Smooth muscle cell (in vitro differentiated cells): ENCODE data around the gene VSTM2L. TPM values are rescaled to one million over a fixed set of nuclear protein-coding genes. Genes with fewer than 3 reads are reported as not detected.

Experiments
- DNase-seq: peaks from one replicate; lab custom pipeline; 2025; ENCODE audit not compliant: unreplicated experiment; lab: John Stamatoyannopoulos, UW
- H2AFZ ChIP-seq: fragments of 200-600 bp; sonication (generic); 2 replicates; pipeline ENCODE4 v1.6.0; 2016; ENCODE audit warnings: antibody characterized with exemption, low read depth, mild to moderate bottlenecking
- H3F3A ChIP-seq: fragments of 200-600 bp; sonication (generic); 2 replicates; pipeline ENCODE4 v1.6.0; 2017; ENCODE audit warnings: antibody characterized with exemption, low read depth
- H3K27ac ChIP-seq: fragments of 200-600 bp; sonication (generic); 2 replicates; pipeline ENCODE4 v1.5.1; 2016; ENCODE audit warnings: low read depth, mild to moderate bottlenecking
- H3K27me3 ChIP-seq: fragments of 200-600 bp; sonication (generic); 2 replicates; pipeline ENCODE4 v1.6.1; 2016; ENCODE audit warnings: low read depth, mild to moderate bottlenecking
- H3K36me3 ChIP-seq: fragments of 200-600 bp; sonication (generic); 2 replicates; pipeline ENCODE4 v1.5.1; 2016; ENCODE audit warnings: low read depth
- H3K4me1 ChIP-seq: fragments of 200-600 bp; sonication (generic); 2 replicates; pipeline ENCODE4 v1.5.1; 2016; ENCODE audit warnings: low read depth
- H3K4me2 ChIP-seq: fragments of 200-600 bp; sonication (generic); 2 replicates; pipeline ENCODE4 v1.6.0; 2016; ENCODE audit warnings: mild to moderate bottlenecking
- H3K4me3 ChIP-seq: fragments of 200-600 bp; sonication (generic); 2 replicates; pipeline ENCODE4 v1.5.1; 2016; ENCODE audit warnings: mild to moderate bottlenecking
- H3K79me2 ChIP-seq: fragments of 200-600 bp; sonication (generic); 2 replicates; pipeline ENCODE4 v1.6.0; 2016; ENCODE audit warnings: low read depth, mild to moderate bottlenecking
- H3K9ac ChIP-seq: fragments of 200-600 bp; sonication (generic); 2 replicates; pipeline ENCODE4 v1.6.0; 2016; ENCODE audit warnings: low read depth
- H3K9me3 ChIP-seq: fragments of 200-600 bp; sonication (generic); replicated peaks from 2 replicates; pipeline ENCODE4 v1.5.1; 2016; ENCODE audit warnings: low read depth
- H4K20me1 ChIP-seq: fragments of 200-600 bp; sonication (generic); 2 replicates; pipeline ENCODE4 v1.6.0; 2016; ENCODE audit warnings: low read depth
- WGBS: methylation state at CpG from one replicate; pipeline ENCODE4 v1.1.7; 2016; ENCODE audit warnings: low lambda C conversion rate; 5-methylcytosine and 5-hydroxymethylcytosine counted together
- polyA plus RNA-seq: library from polyadenylated mRNA; unstranded; fragments of >200 nt; fragmentation: Nextera tagmentation; extraction: Ambion mirVana; gene quantifications from 2 replicates; pipeline ENCODE4 v1.2.1, GENCODE V29; 2016
- total RNA-seq: library from RNA; depleted of rRNA; stranded (reverse); fragments of >200 nt; gene quantifications from 2 replicates; pipeline ENCODE4 v1.2.3, GENCODE V29; 2014
- TF ChIP-seq, protein P1 (sequence below): fragments of 200-600 bp; sonication (generic); IDR thresholded peaks from 2 replicates; pipeline ENCODE4 v1.5.1; 2017; ENCODE audit warnings: borderline replicate concordance, mild to moderate bottlenecking, antibody characterized with exemption; ENCODE audit not compliant: insufficient read depth, poor library complexity, severe bottlenecking

The VSTM2L gene
- total and polyA plus RNA-seq, 2 experiments from 2014 or later = 0.56 to 1.9 TPM

GRCh38 chr20:37971561-37972127, 68.7 kb downstream of the VSTM2L start:
- Histone ChIP-seq H3K9me3 (no peaks in the 10 kb centered on the region), H3K4me1 (peaks cover 7% of the 10 kb centered on the region), H3K9ac (no peak overlapping the region), H3K27me3 (no peaks in the 10 kb centered on the region), H3K36me3 (no peaks in the 10 kb centered on the region), H3K4me2 (no peak overlapping the region), H4K20me1 (no peaks in the 10 kb centered on the region), H3K79me2 (no peaks in the 10 kb centered on the region), H3F3A (no peaks in the 10 kb centered on the region), H3K4me3 (no peak overlapping the region), H2AFZ (no peak overlapping the region), H3K27ac (no peak overlapping the region)
- TF ChIP-seq, protein P1, sequence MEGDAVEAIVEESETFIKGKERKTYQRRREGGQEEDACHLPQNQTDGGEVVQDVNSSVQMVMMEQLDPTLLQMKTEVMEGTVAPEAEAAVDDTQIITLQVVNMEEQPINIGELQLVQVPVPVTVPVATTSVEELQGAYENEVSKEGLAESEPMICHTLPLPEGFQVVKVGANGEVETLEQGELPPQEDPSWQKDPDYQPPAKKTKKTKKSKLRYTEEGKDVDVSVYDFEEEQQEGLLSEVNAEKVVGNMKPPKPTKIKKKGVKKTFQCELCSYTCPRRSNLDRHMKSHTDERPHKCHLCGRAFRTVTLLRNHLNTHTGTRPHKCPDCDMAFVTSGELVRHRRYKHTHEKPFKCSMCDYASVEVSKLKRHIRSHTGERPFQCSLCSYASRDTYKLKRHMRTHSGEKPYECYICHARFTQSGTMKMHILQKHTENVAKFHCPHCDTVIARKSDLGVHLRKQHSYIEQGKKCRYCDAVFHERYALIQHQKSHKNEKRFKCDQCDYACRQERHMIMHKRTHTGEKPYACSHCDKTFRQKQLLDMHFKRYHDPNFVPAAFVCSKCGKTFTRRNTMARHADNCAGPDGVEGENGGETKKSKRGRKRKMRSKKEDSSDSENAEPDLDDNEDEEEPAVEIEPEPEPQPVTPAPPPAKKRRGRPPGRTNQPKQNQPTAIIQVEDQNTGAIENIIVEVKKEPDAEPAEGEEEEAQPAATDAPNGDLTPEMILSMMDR = no peak
- no peak for DNase-seq
- WGBS = 96% methylated on average over 5 of the region's 5 CpGs

GRCh38 chr20:37972256-37973058, 69.5 kb downstream of the VSTM2L start:
- H3K27ac ChIP-seq = no peak overlapping the region
- no peaks in the 10 kb centered on the region for H3F3A ChIP-seq
- H3K27me3 ChIP-seq = no peaks in the 10 kb centered on the region
- no peak overlapping the region for H2AFZ ChIP-seq
- H3K4me2 ChIP-seq = no peak overlapping the region
- 92% methylated on average over 7 of the region's 7 CpGs for WGBS
- TF ChIP-seq, protein P1 = no peak
- no peaks in the 10 kb centered on the region for H3K36me3 ChIP-seq
- H3K79me2 ChIP-seq = no peaks in the 10 kb centered on the region
- H3K4me1 ChIP-seq = peaks cover 7% of the 10 kb centered on the region
- H4K20me1 ChIP-seq = no peaks in the 10 kb centered on the region
- no peak overlapping the region for H3K9ac ChIP-seq
- DNase-seq = no peak
- H3K4me3 ChIP-seq = no peak overlapping the region
- no peaks in the 10 kb centered on the region for H3K9me3 ChIP-seq

DNA sequence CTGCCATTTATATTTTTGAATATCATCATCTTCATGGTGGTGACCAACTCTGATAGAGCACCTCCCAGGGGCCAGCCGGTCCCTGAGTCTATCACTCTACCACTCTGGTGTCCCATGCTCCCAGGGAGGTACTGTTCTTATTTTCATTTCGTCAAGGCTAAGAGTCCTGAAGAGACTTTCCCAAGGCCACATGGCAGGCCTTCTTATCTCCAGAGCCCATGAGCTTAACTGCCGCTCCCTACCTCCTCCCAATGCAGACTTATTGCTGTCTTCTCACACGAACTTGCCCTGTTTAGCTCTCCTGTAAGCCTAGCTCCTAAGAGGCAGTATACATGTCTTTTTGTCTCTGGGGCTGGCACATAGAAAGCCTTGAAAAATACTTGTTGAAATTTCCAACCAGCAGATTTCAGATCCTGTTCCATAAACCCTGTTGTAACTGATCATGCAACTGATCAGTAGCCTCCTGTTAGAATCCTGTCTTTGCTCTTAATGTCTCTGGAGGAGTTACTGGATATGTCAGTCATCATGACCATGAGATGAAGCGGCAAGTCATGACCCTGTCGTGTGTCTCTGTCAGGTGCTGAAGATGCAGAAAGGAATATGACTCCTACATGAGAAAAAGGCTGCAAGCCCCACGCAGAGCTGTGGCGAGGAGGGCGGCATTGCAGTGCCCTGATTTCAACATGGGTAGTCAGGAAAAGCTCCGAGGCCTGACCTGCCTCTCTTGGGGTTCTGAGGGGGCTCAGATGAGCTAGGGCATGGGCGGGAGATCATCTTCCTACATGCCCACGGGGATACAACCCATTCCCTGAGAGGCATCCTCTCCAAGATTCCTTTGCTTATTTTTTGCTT, 70.4 kb downstream of the VSTM2L start:
- Histone ChIP-seq H3K79me2 (no peaks in the 10 kb centered on the region), H3K27ac (no peak overlapping the region), H3F3A (no peaks in the 10 kb centered on the region), H3K4me2 (no peak overlapping the region), H3K4me3 (no peak overlapping the region), H3K9me3 (no peaks in the 10 kb centered on the region), H3K4me1 (peaks cover 7% of the 10 kb centered on the region), H2AFZ (no peak overlapping the region), H4K20me1 (no peaks in the 10 kb centered on the region), H3K9ac (no peak overlapping the region), H3K27me3 (no peaks in the 10 kb centered on the region), H3K36me3 (no peaks in the 10 kb centered on the region)
- no peak for DNase-seq
- WGBS = 87% methylated on average over 12 of the region's 12 CpGs
- TF ChIP-seq, protein P1 = no peak
